Measurements from ENCODE around the gene FUT3. TPM values are rescaled to one million over a fixed set of nuclear protein-coding genes. Genes with fewer than 3 reads are reported as not detected.

The FUT3 gene
- total RNA-seq, 4 donors from 2014 or later: 0.90 TPM; not detected in 3

GRCh38 chr19:5801796-5802619 lies 49.2 kb downstream of the FUT3 start:
- no peaks in the 10 kb centered on the region for H3K36me3 ChIP-seq
- DNase-seq (ENCODE audit: low spot score in 2 of 2): no peak
- peaks cover 0 to 41% (median 7%) of the 10 kb centered on the region in 4 donors for H3K4me1 ChIP-seq
- peaks cover 3 to 78% of the 10 kb centered on the region in 2 donors for H3K27me3 ChIP-seq
- 13 to 25% methylated on average over 16 to 33 of the region's 33 CpGs for WGBS, 2 donors
- no peaks in the 10 kb centered on the region for H3K9me3 ChIP-seq
- no peak overlapping the region for H3K27ac ChIP-seq
- TF ChIP-seq POLR2A (IDR thresholded peaks at IDR 0.05): no peak
- no peak for TF ChIP-seq EP300 (IDR thresholded peaks at IDR 0.05)
- no peak for TF ChIP-seq CTCF (IDR thresholded peaks at IDR 0.05)
- no peak overlapping the region for H3K4me3 ChIP-seq

GRCh38 chr19:5800361-5801270 lies 50.6 kb downstream of the FUT3 start:
- Histone ChIP-seq H3K36me3 (no peaks in the 10 kb centered on the region), H3K4me3 (no peak overlapping the region), H3K27me3 (peaks cover 3 to 64% of the 10 kb centered on the region in 2 donors), H3K9me3 (no peaks in the 10 kb centered on the region), H3K27ac (no peak overlapping the region), H3K4me1 (peaks cover 0 to 38% (median 7%) of the 10 kb centered on the region in 4 donors)
- TF ChIP-seq CTCF (IDR thresholded peaks at IDR 0.05) (no peak), EP300 (IDR thresholded peaks at IDR 0.05) (no peak), POLR2A (IDR thresholded peaks at IDR 0.05) (no peak)
- WGBS, 2 donors: 56 to 64% methylated on average over 16 to 17 of the region's 17 CpGs
- DNase-seq (ENCODE audit: low spot score in 2 of 2): no peak

- no peak for DNase-seq (ENCODE audit: low spot score in 2 of 2)
- H3K4me1 ChIP-seq: peaks cover 0 to 32% (median 7%) of the 10 kb centered on the region in 4 donors
Measured at GRCh38 chr19:5799247-5800241, 51.7 kb downstream of the FUT3 start.

GRCh38 chr19:5798244-5798643 lies 53.0 kb downstream of the FUT3 start:
- no peak for DNase-seq (ENCODE audit: low spot score in 2 of 2)
- H3K27ac ChIP-seq: no peak overlapping the region
- H3K4me1 ChIP-seq: peaks cover 0 to 19% (median 1%) of the 10 kb centered on the region in 4 donors
- H3K4me3 ChIP-seq: no peak overlapping the region
- H3K36me3 ChIP-seq: no peaks in the 10 kb centered on the region
- no peaks in the 10 kb centered on the region for H3K9me3 ChIP-seq
- H3K27me3 ChIP-seq: peaks cover 0 to 45% of the 10 kb centered on the region in 2 donors
- no peak for TF ChIP-seq CTCF (IDR thresholded peaks at IDR 0.05)
- no peak for TF ChIP-seq POLR2A (IDR thresholded peaks at IDR 0.05)
- no peak for TF ChIP-seq EP300 (IDR thresholded peaks at IDR 0.05)
- 83% methylated on average over 8 of the region's 8 CpGs for WGBS, 2 donors

More at GRCh38 chr19:5799247-5800241, 51.7 kb downstream of the FUT3 start:
- H3K27ac ChIP-seq: no peak overlapping the region
- H3K27me3 ChIP-seq: peaks cover 2 to 58% of the 10 kb centered on the region in 2 donors
- WGBS, 2 donors: 70 to 74% methylated on average over 35 to 36 of the region's 37 CpGs
- H3K9me3 ChIP-seq: no peaks in the 10 kb centered on the region
- H3K4me3 ChIP-seq: no peak overlapping the region
- TF ChIP-seq CTCF (IDR thresholded peaks at IDR 0.05): no peak
- TF ChIP-seq POLR2A (IDR thresholded peaks at IDR 0.05): no peak
- TF ChIP-seq EP300 (IDR thresholded peaks at IDR 0.05): no peak
- H3K36me3 ChIP-seq: no peaks in the 10 kb centered on the region

All from tibial nerve (tissue), 4 donors.